Astrocyte (in vitro differentiated cells and primary cell): ENCODE data around the gene PRKCG. TPM values are rescaled to one million over a fixed set of nuclear protein-coding genes. Genes with fewer than 3 reads are reported as not detected.

ENCODE experiments used
- DNase-seq: peaks from one replicate; pipeline ENCODE4 v3.0.0-alpha.2; 2010; ENCODE audit warnings: low read depth
- FAIRE-seq: peaks from 2 replicates; lab custom pipeline; 2011; peaks lifted over from hg19 to GRCh38; lab: Jason Lieb, UNC
- H2AFZ ChIP-seq: 2 replicates; pipeline ENCODE4 v1.6.0; 2012; ENCODE audit warnings: low read depth, low read length, inconsistent platforms
- H3K27ac ChIP-seq: 2 replicates; pipeline ENCODE4 v1.5.1; 2011; ENCODE audit warnings: low read depth, low read length, inconsistent platforms
- H3K27me3 ChIP-seq: 2 replicates; pipeline ENCODE4 v1.6.0; 2011; ENCODE audit warnings: low read length, inconsistent platforms; ENCODE audit not compliant: insufficient read depth
- H3K36me3 ChIP-seq: 2 replicates; pipeline ENCODE4 v1.5.1; 2011; ENCODE audit warnings: low read length, inconsistent platforms; ENCODE audit not compliant: insufficient read depth
- H3K4me1 ChIP-seq: 2 replicates; pipeline ENCODE4 v1.5.1; 2011; ENCODE audit warnings: low read length, inconsistent platforms; ENCODE audit not compliant: insufficient read depth
- H3K4me2 ChIP-seq: 2 replicates; pipeline ENCODE4 v1.6.0; 2012; ENCODE audit warnings: low read length, inconsistent platforms
- H3K4me3 ChIP-seq: 2 replicates; pipeline ENCODE4 v1.5.1; 2011; ENCODE audit warnings: low read depth, mild to moderate bottlenecking, low read length, inconsistent platforms; ENCODE audit not compliant: insufficient read depth
- H3K79me2 ChIP-seq: 2 replicates; pipeline ENCODE4 v1.6.0; 2012; ENCODE audit warnings: mild to moderate bottlenecking, low read length, inconsistent platforms; ENCODE audit not compliant: insufficient read depth
- H3K9ac ChIP-seq: 2 replicates; pipeline ENCODE4 v1.6.0; 2012; ENCODE audit warnings: mild to moderate bottlenecking, low read length, inconsistent platforms
- H3K9me3 ChIP-seq: 2 replicates; pipeline ENCODE4 v1.5.1; 2012; ENCODE audit warnings: low read depth, mild to moderate bottlenecking, low read length, inconsistent platforms; ENCODE audit not compliant: insufficient read depth
- H4K20me1 ChIP-seq: 2 replicates; pipeline ENCODE4 v1.6.0; 2012; ENCODE audit warnings: low read length, inconsistent platforms; ENCODE audit not compliant: insufficient read depth
- H3K27ac Mint-ChIP-seq: one replicate; pipeline ENCODE4 v1.8.0; 2021; ENCODE audit warnings: mild to moderate bottlenecking, mixed read lengths; ENCODE audit not compliant: unreplicated experiment
- H3K27me3 Mint-ChIP-seq: one replicate; pipeline ENCODE4 v1.8.0; 2021; ENCODE audit warnings: low read depth, mixed read lengths; ENCODE audit not compliant: unreplicated experiment
- H3K36me3 Mint-ChIP-seq: one replicate; pipeline ENCODE4 v1.8.0; 2021; ENCODE audit warnings: low read depth, mixed read lengths; ENCODE audit not compliant: unreplicated experiment
- H3K4me1 Mint-ChIP-seq: one replicate; pipeline ENCODE4 v1.8.0; 2021; ENCODE audit warnings: low read depth, mixed read lengths; ENCODE audit not compliant: unreplicated experiment
- H3K4me3 Mint-ChIP-seq: one replicate; pipeline ENCODE4 v1.8.0; 2021; ENCODE audit warnings: mild to moderate bottlenecking, moderate library complexity, mixed read lengths; ENCODE audit not compliant: unreplicated experiment
- H3K9me3 Mint-ChIP-seq: one replicate; pipeline ENCODE4 v1.8.0; 2021; ENCODE audit warnings: mild to moderate bottlenecking, mixed read lengths; ENCODE audit not compliant: unreplicated experiment
- CTCF ChIP-seq: IDR thresholded peaks from 2 replicates; pipeline ENCODE4 v1.5.1; 2011; ENCODE audit warnings: low read depth, mild to moderate bottlenecking, inconsistent platforms, low read length, moderate library complexity; ENCODE audit not compliant: insufficient read depth
- EZH2 ChIP-seq: IDR thresholded peaks from 2 replicates; pipeline ENCODE4 v1.6.1; 2012; ENCODE audit warnings: mild to moderate bottlenecking, low read length, inconsistent platforms; ENCODE audit not compliant: insufficient read depth
- total RNA-seq: library from RNA; stranded (reverse); gene quantifications from 2 replicates; pipeline ENCODE4 v1.2.1, GENCODE V29; 2021

Gene PRKCG
- total RNA-seq, 1 donor from 2014 or later: 0.41 TPM

GRCh38 chr19:53912653-53913052, 30.7 kb downstream of the PRKCG start:
- no peak overlapping the region for H3K4me3 ChIP-seq
- no peaks in the 10 kb centered on the region for H3K36me3 ChIP-seq
- no peak for TF ChIP-seq CTCF
- TF ChIP-seq EZH2: no peak
- H3K79me2 ChIP-seq: no peaks in the 10 kb centered on the region
- no peak overlapping the region for H3K4me3 Mint-ChIP-seq
- no peaks in the 10 kb centered on the region for H4K20me1 ChIP-seq
- peaks cover 47% of the 10 kb centered on the region for H3K27me3 Mint-ChIP-seq
- H3K9me3 Mint-ChIP-seq: peaks cover 3% of the 10 kb centered on the region
- DNase-seq: no peak
- peaks cover 17% of the 10 kb centered on the region for H3K27me3 ChIP-seq
- no peak for FAIRE-seq
- H3K4me1 Mint-ChIP-seq: peaks cover 9% of the 10 kb centered on the region
- H3K9me3 ChIP-seq: no peaks in the 10 kb centered on the region
- no peaks in the 10 kb centered on the region for H3K4me1 ChIP-seq
- H3K27ac Mint-ChIP-seq: no peak overlapping the region
- no peak overlapping the region for H3K4me2 ChIP-seq
- no peak overlapping the region for H2AFZ ChIP-seq
- H3K27ac ChIP-seq: no peak overlapping the region
- H3K36me3 Mint-ChIP-seq: peaks cover 6% of the 10 kb centered on the region
- H3K9ac ChIP-seq: no peak overlapping the region

- no peak overlapping the region for H3K4me2 ChIP-seq
- H3K4me3 Mint-ChIP-seq: no peak overlapping the region
- H3K36me3 Mint-ChIP-seq: peaks cover 6% of the 10 kb centered on the region
- FAIRE-seq: no peak
- H3K9ac ChIP-seq: no peak overlapping the region
- H3K36me3 ChIP-seq: no peaks in the 10 kb centered on the region
- no peak overlapping the region for H3K4me3 ChIP-seq
- no peak for TF ChIP-seq EZH2
- no peak for TF ChIP-seq CTCF
- H3K27ac ChIP-seq: no peak overlapping the region
- no peaks in the 10 kb centered on the region for H4K20me1 ChIP-seq
- H3K27ac Mint-ChIP-seq: no peak overlapping the region
- H3K4me1 Mint-ChIP-seq: peaks cover 4% of the 10 kb centered on the region
- H3K27me3 ChIP-seq: peaks cover 14% of the 10 kb centered on the region
- H2AFZ ChIP-seq: no peak overlapping the region
- no peak for DNase-seq
- no peaks in the 10 kb centered on the region for H3K9me3 Mint-ChIP-seq
- peaks cover 29% of the 10 kb centered on the region for H3K27me3 Mint-ChIP-seq
- H3K4me1 ChIP-seq: no peaks in the 10 kb centered on the region
- no peaks in the 10 kb centered on the region for H3K9me3 ChIP-seq
- H3K79me2 ChIP-seq: no peaks in the 10 kb centered on the region
These were observed 33.0 kb downstream of the PRKCG start for GRCh38 chr19:53915000-53915399.

GRCh38 chr19:53916004-53916403, 34.0 kb downstream of the PRKCG start:
- H4K20me1 ChIP-seq: no peaks in the 10 kb centered on the region
- Mint-ChIP-seq H3K27me3 (peaks cover 20% of the 10 kb centered on the region), H3K36me3 (peaks cover 6% of the 10 kb centered on the region), H3K27ac (no peak overlapping the region), H3K9me3 (no peaks in the 10 kb centered on the region), H3K4me3 (no peak overlapping the region), H3K4me1 (no peaks in the 10 kb centered on the region)
- DNase-seq (no peak), FAIRE-seq (no peak)
- no peaks in the 10 kb centered on the region for H3K36me3 ChIP-seq
- peaks cover 7% of the 10 kb centered on the region for H3K27me3 ChIP-seq
- H3K4me2 ChIP-seq: no peak overlapping the region
- H3K4me3 ChIP-seq: no peak overlapping the region
- H3K27ac ChIP-seq: no peak overlapping the region
- H3K4me1 ChIP-seq: no peaks in the 10 kb centered on the region
- no peak overlapping the region for H2AFZ ChIP-seq
- no peaks in the 10 kb centered on the region for H3K9me3 ChIP-seq
- H3K79me2 ChIP-seq: no peaks in the 10 kb centered on the region
- TF ChIP-seq EZH2 (no peak), CTCF (no peak)
- no peak overlapping the region for H3K9ac ChIP-seq
